Measurements from ENCODE around the gene NYAP2.

The NYAP2 gene

DNA sequence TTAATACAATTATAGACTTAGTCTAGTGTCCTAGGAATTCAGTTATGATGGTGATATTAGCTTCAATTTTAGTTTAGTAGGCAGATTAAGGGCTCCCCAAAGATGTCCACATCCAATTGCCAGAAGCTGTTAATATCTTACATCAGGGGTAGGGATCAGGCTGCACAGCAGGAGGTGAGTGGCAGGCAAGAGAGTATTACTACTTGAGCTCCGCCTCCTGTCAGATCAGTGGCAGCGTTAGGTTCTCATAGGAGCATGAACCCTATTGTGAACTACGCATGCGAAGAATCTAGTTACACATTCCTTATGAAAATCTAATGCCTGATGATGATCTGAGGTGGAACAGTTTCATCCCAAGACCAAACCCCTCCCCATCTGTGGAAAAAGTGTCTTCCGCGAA is 54.9 kb downstream of the NYAP2 start:
- H3K14ac ChIP-seq (ENCODE audit: low read length): no peak overlapping the region
- H4K91ac ChIP-seq (ENCODE audit: low read depth, low read length): no peak overlapping the region
- no peak overlapping the region for H3K4me3 ChIP-seq (ENCODE audit: low read depth, low read length)
- no peaks in the 10 kb centered on the region for H3K27me3 ChIP-seq (ENCODE audit: insufficient read depth, low read length)
- H2BK12ac ChIP-seq (ENCODE audit: low read length): no peak overlapping the region
- H4K12ac ChIP-seq (ENCODE audit: low read depth, low read length): no peak overlapping the region
- H3K23ac ChIP-seq (ENCODE audit: low read length): no peak overlapping the region
- no peak overlapping the region for H2BK120ac ChIP-seq (ENCODE audit: insufficient read depth, low read length, poor library complexity)
- no peaks in the 10 kb centered on the region for H3K36me3 ChIP-seq (ENCODE audit: control insufficient read depth in 1 of 2, insufficient read depth in 2 of 2, low read length in 2 of 2)
- no peaks in the 10 kb centered on the region for H3K79me1 ChIP-seq (ENCODE audit: low read length)
- H3K79me2 ChIP-seq (ENCODE audit: control insufficient read depth, insufficient read depth, low read length, poor library complexity): no peaks in the 10 kb centered on the region
- H3K4me2 ChIP-seq (ENCODE audit: low read length): no peak overlapping the region
- no peak overlapping the region for H2AK5ac ChIP-seq (ENCODE audit: low read length)
- H2AFZ ChIP-seq (ENCODE audit: insufficient read depth, low read length, poor library complexity): no peak overlapping the region
- H3K9ac ChIP-seq (ENCODE audit: low read length): no peak overlapping the region
- no peak overlapping the region for H3K4ac ChIP-seq (ENCODE audit: low read depth, low read length)
- no peak overlapping the region for H3K27ac ChIP-seq (ENCODE audit: low read depth, low read length)
- H3K9me3 ChIP-seq (ENCODE audit: insufficient read depth, low read depth, low read length): no peaks in the 10 kb centered on the region
- H3K4me1 ChIP-seq (ENCODE audit: control insufficient read depth in 1 of 2, insufficient read depth in 2 of 2, low read length in 2 of 2): no peaks in the 10 kb centered on the region
- no peak overlapping the region for H4K8ac ChIP-seq (ENCODE audit: low read depth, low read length)
- WGBS (ENCODE audit: extremely low coverage, insufficient coverage, insufficient read length): no CpG with 5 or more reads among the region's 6 CpGs
- DNase-seq: no peak
- no peak overlapping the region for H2BK5ac ChIP-seq (ENCODE audit: low read depth, low read length, poor library complexity)
- no peak overlapping the region for H3K18ac ChIP-seq (ENCODE audit: low read length)

DNA sequence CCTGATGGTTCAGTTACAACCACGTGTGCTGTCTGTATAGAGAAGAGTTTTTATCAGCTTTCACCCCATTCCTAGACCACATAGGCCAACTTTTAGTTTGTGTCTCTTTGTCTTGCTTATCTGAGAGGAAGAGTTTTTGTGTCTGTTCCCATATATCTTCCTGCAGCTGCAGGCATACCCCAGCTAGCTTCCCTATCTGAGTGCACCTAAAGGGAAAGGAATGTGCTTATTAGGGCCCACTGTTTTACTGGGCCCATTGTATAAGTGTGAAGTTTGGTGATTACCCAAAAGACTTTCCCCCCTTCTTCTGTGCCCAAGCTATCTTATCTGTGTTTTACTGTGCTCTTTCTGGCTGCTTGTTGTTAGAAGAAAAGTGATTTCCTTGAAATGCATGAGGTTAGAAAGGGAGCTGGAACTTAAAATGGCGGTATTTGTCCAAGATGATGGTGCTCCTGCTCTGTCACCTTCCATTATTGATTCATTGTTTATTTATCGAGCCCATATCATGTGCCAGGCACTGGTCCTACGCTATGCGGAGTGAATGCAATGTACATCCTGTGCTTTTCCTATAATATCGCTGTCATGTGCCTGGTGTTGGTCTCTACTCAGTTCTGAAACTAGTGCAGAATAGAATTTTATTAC is 57.2 kb downstream of the NYAP2 start:
- H3K18ac ChIP-seq (ENCODE audit: low read length): no peak overlapping the region
- H4K12ac ChIP-seq (ENCODE audit: low read depth, low read length): no peak overlapping the region
- DNase-seq: no peak
- H4K8ac ChIP-seq (ENCODE audit: low read depth, low read length): no peak overlapping the region
- H3K4me2 ChIP-seq (ENCODE audit: low read length): no peak overlapping the region
- no peak overlapping the region for H3K4ac ChIP-seq (ENCODE audit: low read depth, low read length)
- no peaks in the 10 kb centered on the region for H3K9me3 ChIP-seq (ENCODE audit: insufficient read depth, low read depth, low read length)
- H2BK5ac ChIP-seq (ENCODE audit: low read depth, low read length, poor library complexity): no peak overlapping the region
- no peak overlapping the region for H2BK120ac ChIP-seq (ENCODE audit: insufficient read depth, low read length, poor library complexity)
- H3K27me3 ChIP-seq (ENCODE audit: insufficient read depth, low read length): no peaks in the 10 kb centered on the region
- H3K79me1 ChIP-seq (ENCODE audit: low read length): no peaks in the 10 kb centered on the region
- no peaks in the 10 kb centered on the region for H3K79me2 ChIP-seq (ENCODE audit: control insufficient read depth, insufficient read depth, low read length, poor library complexity)
- no peak overlapping the region for H4K91ac ChIP-seq (ENCODE audit: low read depth, low read length)
- no peak overlapping the region for H2AFZ ChIP-seq (ENCODE audit: insufficient read depth, low read length, poor library complexity)
- H2AK5ac ChIP-seq (ENCODE audit: low read length): no peak overlapping the region
- H3K4me3 ChIP-seq (ENCODE audit: low read depth, low read length): no peak overlapping the region
- no CpG with 5 or more reads among the region's 6 CpGs for WGBS (ENCODE audit: extremely low coverage, insufficient coverage, insufficient read length)
- H3K23ac ChIP-seq (ENCODE audit: low read length): no peak overlapping the region
- no peaks in the 10 kb centered on the region for H3K36me3 ChIP-seq (ENCODE audit: control insufficient read depth in 1 of 2, insufficient read depth in 2 of 2, low read length in 2 of 2)
- no peak overlapping the region for H3K14ac ChIP-seq (ENCODE audit: low read length)
- H2BK12ac ChIP-seq (ENCODE audit: low read length): no peak overlapping the region
- no peaks in the 10 kb centered on the region for H3K4me1 ChIP-seq (ENCODE audit: control insufficient read depth in 1 of 2, insufficient read depth in 2 of 2, low read length in 2 of 2)
- H3K9ac ChIP-seq (ENCODE audit: low read length): no peak overlapping the region
- H3K27ac ChIP-seq (ENCODE audit: low read depth, low read length): no peak overlapping the region

- no peaks in the 10 kb centered on the region for H3K79me1 ChIP-seq (ENCODE audit: low read length)
These were observed 58.0 kb downstream of the NYAP2 start for GRCh38 chr2:225457482-225457881.

DNA sequence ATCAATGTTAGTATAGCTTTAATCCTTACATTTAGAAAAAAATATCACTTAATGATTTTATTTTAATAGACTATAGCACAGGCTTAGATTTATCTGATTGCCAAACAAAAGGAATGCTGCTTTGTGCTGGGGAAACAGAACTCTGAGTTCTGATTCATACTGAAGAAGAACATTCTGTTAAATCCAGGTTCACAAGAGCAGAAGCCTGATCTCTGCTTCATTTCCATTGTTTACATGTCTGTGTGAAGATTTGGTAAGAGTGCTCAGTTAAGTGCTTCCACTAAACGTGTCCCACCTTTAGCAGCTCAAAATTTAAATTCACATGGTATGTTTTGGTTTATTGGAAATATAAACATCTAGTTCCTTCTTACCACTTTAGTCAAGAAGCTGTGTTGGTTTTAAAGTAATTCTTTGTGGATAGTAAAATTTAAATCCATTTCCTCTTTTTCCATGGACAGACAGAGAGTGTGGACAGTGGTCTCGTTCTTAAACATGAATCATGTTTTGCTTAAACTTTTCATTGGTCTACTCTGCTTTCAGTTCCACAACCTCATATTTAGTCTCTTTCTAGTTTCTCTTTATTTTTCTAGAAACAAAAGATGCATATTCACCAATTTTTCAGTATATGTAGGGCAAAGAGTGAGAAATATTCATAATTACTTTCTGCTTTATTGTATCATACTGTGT is 59.1 kb downstream of the NYAP2 start:
- Histone ChIP-seq H2BK12ac (ENCODE audit: low read length) (no peak overlapping the region), H3K79me2 (ENCODE audit: control insufficient read depth, insufficient read depth, low read length, poor library complexity) (no peaks in the 10 kb centered on the region), H2AK5ac (ENCODE audit: low read length) (no peak overlapping the region), H4K8ac (ENCODE audit: low read depth, low read length) (no peak overlapping the region), H2AFZ (ENCODE audit: insufficient read depth, low read length, poor library complexity) (no peak overlapping the region), H4K91ac (ENCODE audit: low read depth, low read length) (no peak overlapping the region), H3K9me3 (ENCODE audit: insufficient read depth, low read depth, low read length) (no peaks in the 10 kb centered on the region), H2BK5ac (ENCODE audit: low read depth, low read length, poor library complexity) (no peak overlapping the region), H3K79me1 (ENCODE audit: low read length) (no peaks in the 10 kb centered on the region), H3K4me2 (ENCODE audit: low read length) (no peak overlapping the region), H3K27me3 (ENCODE audit: insufficient read depth, low read length) (no peaks in the 10 kb centered on the region), H3K36me3 (ENCODE audit: control insufficient read depth in 1 of 2, insufficient read depth in 2 of 2, low read length in 2 of 2) (no peaks in the 10 kb centered on the region), H3K9ac (ENCODE audit: low read length) (no peak overlapping the region), H3K27ac (ENCODE audit: low read depth, low read length) (no peak overlapping the region), H3K4me3 (ENCODE audit: low read depth, low read length) (no peak overlapping the region), H3K4me1 (ENCODE audit: control insufficient read depth in 1 of 2, insufficient read depth in 2 of 2, low read length in 2 of 2) (no peaks in the 10 kb centered on the region), H4K12ac (ENCODE audit: low read depth, low read length) (no peak overlapping the region), H3K4ac (ENCODE audit: low read depth, low read length) (no peak overlapping the region), H3K14ac (ENCODE audit: low read length) (no peak overlapping the region), H3K23ac (ENCODE audit: low read length) (no peak overlapping the region), H3K18ac (ENCODE audit: low read length) (no peak overlapping the region), H2BK120ac (ENCODE audit: insufficient read depth, low read length, poor library complexity) (no peak overlapping the region)
- no CpG with 5 or more reads among the region's 2 CpGs for WGBS (ENCODE audit: extremely low coverage, insufficient coverage, insufficient read length)
- no peak for DNase-seq

More at GRCh38 chr2:225457482-225457881, 58.0 kb downstream of the NYAP2 start:
- no peaks in the 10 kb centered on the region for H3K27me3 ChIP-seq (ENCODE audit: insufficient read depth, low read length)
- H3K23ac ChIP-seq (ENCODE audit: low read length): no peak overlapping the region
- H3K4me1 ChIP-seq (ENCODE audit: control insufficient read depth in 1 of 2, insufficient read depth in 2 of 2, low read length in 2 of 2): no peaks in the 10 kb centered on the region
- H3K9me3 ChIP-seq (ENCODE audit: insufficient read depth, low read depth, low read length): no peaks in the 10 kb centered on the region
- H4K8ac ChIP-seq (ENCODE audit: low read depth, low read length): no peak overlapping the region
- H2AFZ ChIP-seq (ENCODE audit: insufficient read depth, low read length, poor library complexity): no peak overlapping the region
- H3K14ac ChIP-seq (ENCODE audit: low read length): no peak overlapping the region
- no peak overlapping the region for H2BK12ac ChIP-seq (ENCODE audit: low read length)
- no peak overlapping the region for H3K18ac ChIP-seq (ENCODE audit: low read length)
- H4K12ac ChIP-seq (ENCODE audit: low read depth, low read length): no peak overlapping the region
- no peak overlapping the region for H4K91ac ChIP-seq (ENCODE audit: low read depth, low read length)
- no peak overlapping the region for H3K9ac ChIP-seq (ENCODE audit: low read length)
- no peak overlapping the region for H2AK5ac ChIP-seq (ENCODE audit: low read length)
- H3K4me3 ChIP-seq (ENCODE audit: low read depth, low read length): no peak overlapping the region
- H2BK5ac ChIP-seq (ENCODE audit: low read depth, low read length, poor library complexity): no peak overlapping the region
- H3K4ac ChIP-seq (ENCODE audit: low read depth, low read length): no peak overlapping the region
- no peaks in the 10 kb centered on the region for H3K79me2 ChIP-seq (ENCODE audit: control insufficient read depth, insufficient read depth, low read length, poor library complexity)
- H3K36me3 ChIP-seq (ENCODE audit: control insufficient read depth in 1 of 2, insufficient read depth in 2 of 2, low read length in 2 of 2): no peaks in the 10 kb centered on the region
- H2BK120ac ChIP-seq (ENCODE audit: insufficient read depth, low read length, poor library complexity): no peak overlapping the region
- no peak overlapping the region for H3K27ac ChIP-seq (ENCODE audit: low read depth, low read length)
- no CpG with 5 or more reads among the region's 1 CpG for WGBS (ENCODE audit: extremely low coverage, insufficient coverage, insufficient read length)
- DNase-seq: no peak
- no peak overlapping the region for H3K4me2 ChIP-seq (ENCODE audit: low read length)
